Common myeloid progenitor, CD34-positive (primary cell): ENCODE measurements around the gene GLCE.
A peak's percentile ranks its signal among the peaks of the same experiment; 100 is the strongest.
"Not testable (repeated sequence)": the region's sequence is repeated elsewhere in the genome, so short reads cannot be mapped to it uniquely, and the experiment has no call there.

Experiments
- CTCF ChIA-PET: fragments of 350-600 bp; sonication (Branson Sonifier 250); formaldehyde crosslinking; loops from one replicate; lab custom pipeline; 2021; ENCODE audit warnings: antibody characterized with exemption; lab: Charles Lee
- POLR2A ChIA-PET: fragments of 350-600 bp; sonication (Branson Sonifier 250); formaldehyde crosslinking; loops from one replicate; lab custom pipeline; 2021; ENCODE audit warnings: antibody characterized with exemption; lab: Charles Lee
- DNase-seq, 3 donors: peaks; one replicate each; pipeline versions ENCODE4 v3.0.0 to v3.0.0-alpha.2; 2013
- H3K27ac ChIP-seq, 2 experiments: 1 replicate in 1 of 2; 2 replicates in 1 of 2; pipeline ENCODE4 v1.7.0; 2013; ENCODE audit warnings: inconsistent platforms in 2 of 2, low read length in 2 of 2, mild to moderate bottlenecking in 2 of 2, low read depth in 1 of 2, moderate library complexity in 1 of 2; ENCODE audit not compliant: severe bottlenecking in 2 of 2, insufficient read depth in 1 of 2, poor library complexity in 1 of 2
- H3K27me3 ChIP-seq, 5 experiments: replicated peaks in 2 of 5; 1 replicate in 3 of 5; 2 replicates in 2 of 5; pipeline versions ENCODE4 v1.6.1 to v1.7.0; 2013; ENCODE audit warnings: low read length in 4 of 5, mild to moderate bottlenecking in 2 of 5, moderate library complexity in 2 of 5, inconsistent platforms in 1 of 5; ENCODE audit not compliant: insufficient read depth in 5 of 5, control insufficient read depth in 4 of 5
- H3K36me3 ChIP-seq, 4 experiments: 1 replicate in 2 of 4; 2 replicates in 2 of 4; pipeline versions ENCODE4 v1.6.1 to v1.7.0; 2013; ENCODE audit warnings: low read length in 3 of 4, control low read depth in 1 of 4, mild to moderate bottlenecking in 1 of 4; ENCODE audit not compliant: control insufficient read depth in 4 of 4, insufficient read depth in 4 of 4
- H3K4me1 ChIP-seq, 4 experiments: 1 replicate in 3 of 4; 2 replicates in 1 of 4; pipeline versions ENCODE4 v1.6.1 to v1.7.1; 2013; ENCODE audit warnings: low read length in 3 of 4, mild to moderate bottlenecking in 3 of 4, control low read depth in 1 of 4, inconsistent platforms in 1 of 4, moderate library complexity in 1 of 4; ENCODE audit not compliant: control insufficient read depth in 4 of 4, insufficient read depth in 4 of 4; ENCODE audit errors: control extremely low read depth in 1 of 4
- H3K4me3 ChIP-seq, 7 experiments: 1 replicate in 4 of 7; 2 replicates in 3 of 7; pipeline versions ENCODE4 v1.5.1 to v1.7.0; 2013; ENCODE audit warnings: mild to moderate bottlenecking in 7 of 7, low read length in 6 of 7, moderate library complexity in 6 of 7, inconsistent platforms in 2 of 7, low read depth in 2 of 7, control low read depth in 1 of 7; ENCODE audit not compliant: insufficient read depth in 4 of 7, control insufficient read depth in 1 of 7; ENCODE audit errors: extremely low read depth in 1 of 7
- H3K9me3 ChIP-seq, 5 experiments: 1 replicate in 4 of 5; 2 replicates in 1 of 5; pipeline versions ENCODE4 v1.6.1 to v1.7.1; 2013; ENCODE audit warnings: low read length in 4 of 5, mild to moderate bottlenecking in 2 of 5, inconsistent platforms in 1 of 5, low read depth in 1 of 5, moderate library complexity in 1 of 5; ENCODE audit not compliant: control insufficient read depth in 4 of 5, insufficient read depth in 2 of 5; ENCODE audit errors: control extremely low read depth in 1 of 5
- WGBS: methylation state at CpG from one replicate; pipeline ENCODE4 v1.1.5; 2013; ENCODE audit not compliant: insufficient coverage; 5-methylcytosine and 5-hydroxymethylcytosine counted together

Gene GLCE

GRCh38 chr15:69299943-69300588 is 139.6 kb downstream of the GLCE start:
- Histone ChIP-seq H3K9me3 (no peaks in the 10 kb centered on the region), H3K27me3 (peaks cover 0 to 36% (median 23%) of the 10 kb centered on the region in 5 experiments), H3K4me3 (no peak overlapping the region), H3K36me3 (no peaks in the 10 kb centered on the region), H3K4me1 (peaks cover 0 to 12% (median 10%) of the 10 kb centered on the region in 4 experiments), H3K27ac (no peak overlapping the region)
- 83% methylated on average over 9 of the region's 9 CpGs for WGBS
- ChIA-PET CTCF (interaction anchor here (0.6 kb wide), 1 partner anchor 126 kb away, joined by 3 read pairs; no protein-coding TSS in a partner anchor), POLR2A (no interaction called here)
- peak in 2 of 3 donors; percentile 52 to 66 for DNase-seq

- H3K36me3 ChIP-seq, H3K9me3 ChIP-seq, H3K27ac ChIP-seq, H3K4me3 ChIP-seq, POLR2A ChIA-PET, DNase-seq: not testable (repeated sequence)
- WGBS, result 98% methylated on average over 4 of the region's 8 CpGs
- CTCF ChIA-PET, result interaction anchor here (0.9 kb wide), 1 partner anchor 18 kb away, joined by 3 read pairs; no protein-coding TSS in a partner anchor
- peaks cover 0 to 36% (median 20%) of the 10 kb centered on the region in 5 experiments for H3K27me3 ChIP-seq
- H3K4me1 ChIP-seq, result peaks cover 0 to 12% (median 10%) of the 10 kb centered on the region in 4 experiments
Measured at GRCh38 chr15:69301101-69301500, 140.7 kb downstream of the GLCE start.

DNA sequence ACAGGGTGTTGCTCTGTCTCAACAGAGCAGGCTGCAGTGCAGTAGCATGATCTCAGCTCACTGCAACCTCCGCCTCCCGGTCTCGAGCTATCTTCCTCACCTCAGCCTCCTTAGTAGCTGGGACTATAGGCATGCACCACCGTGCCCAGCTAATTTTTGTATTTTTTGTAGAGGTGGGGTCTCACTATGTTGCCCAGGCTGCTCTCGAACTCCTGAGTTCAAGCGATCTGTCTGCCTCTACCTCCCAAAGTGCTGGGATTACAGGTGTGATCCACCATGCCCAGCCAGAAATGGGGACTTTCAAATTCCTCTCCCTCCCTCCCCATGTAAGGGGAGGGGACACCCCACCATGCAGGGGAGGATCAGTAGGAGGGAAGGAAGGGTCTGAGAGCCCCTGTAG is 141.7 kb downstream of the GLCE start:
- DNase-seq, POLR2A ChIA-PET, H3K4me3 ChIP-seq, H3K27ac ChIP-seq, H3K9me3 ChIP-seq, H3K36me3 ChIP-seq: not testable (repeated sequence)
- WGBS, result 96% methylated on average over 3 of the region's 6 CpGs
- H3K27me3 ChIP-seq, result peaks cover 0 to 36% (median 18%) of the 10 kb centered on the region in 5 experiments
- H3K4me1 ChIP-seq, result peaks cover 0 to 12% (median 10%) of the 10 kb centered on the region in 4 experiments
- CTCF ChIA-PET, result interaction anchor here (0.9 to 1.0 kb wide), 2 partner anchors 17 to 45 kb away, joined by 3 read pairs; no protein-coding TSS in a partner anchor

- Histone ChIP-seq H3K27me3 (peaks cover 0 to 28% (median 11%) of the 10 kb centered on the region in 5 experiments), H3K27ac (no peak overlapping the region), H3K4me1 (peaks cover 0 to 12% (median 10%) of the 10 kb centered on the region in 4 experiments), H3K9me3 (no peaks in the 10 kb centered on the region), H3K4me3 (no peak overlapping the region), H3K36me3 (no peaks in the 10 kb centered on the region)
- WGBS, result 50% methylated on average over 2 of the region's 3 CpGs
- CTCF ChIA-PET, result interaction anchor here (1.0 to 2.0 kb wide), 4 partner anchors 11 to 87 kb away, joined by 3 to 5 read pairs (median 3); no protein-coding TSS in a partner anchor
- POLR2A ChIA-PET, result no interaction called here
- no peak for DNase-seq
Measured at GRCh38 chr15:69302929-69303328, 142.5 kb downstream of the GLCE start.

GRCh38 chr15:69303337-69304181 is 143.1 kb downstream of the GLCE start:
- no peak for DNase-seq
- ChIA-PET CTCF (interaction anchor here (0.5 to 2.0 kb wide), 10 partner anchors 11 to 105 kb away, joined by 3 to 5 read pairs (median 3); no protein-coding TSS in a partner anchor), POLR2A (no interaction called here)
- WGBS, result 77% methylated on average over 5 of the region's 6 CpGs
- no peak overlapping the region for H3K4me3 ChIP-seq
- peaks cover 0 to 10% (median 7%) of the 10 kb centered on the region in 4 experiments for H3K4me1 ChIP-seq
- H3K36me3 ChIP-seq, result no peaks in the 10 kb centered on the region
- H3K27me3 ChIP-seq, result peaks cover 0 to 21% (median 5%) of the 10 kb centered on the region in 5 experiments
- H3K9me3 ChIP-seq, result no peaks in the 10 kb centered on the region
- no peak overlapping the region for H3K27ac ChIP-seq

DNA sequence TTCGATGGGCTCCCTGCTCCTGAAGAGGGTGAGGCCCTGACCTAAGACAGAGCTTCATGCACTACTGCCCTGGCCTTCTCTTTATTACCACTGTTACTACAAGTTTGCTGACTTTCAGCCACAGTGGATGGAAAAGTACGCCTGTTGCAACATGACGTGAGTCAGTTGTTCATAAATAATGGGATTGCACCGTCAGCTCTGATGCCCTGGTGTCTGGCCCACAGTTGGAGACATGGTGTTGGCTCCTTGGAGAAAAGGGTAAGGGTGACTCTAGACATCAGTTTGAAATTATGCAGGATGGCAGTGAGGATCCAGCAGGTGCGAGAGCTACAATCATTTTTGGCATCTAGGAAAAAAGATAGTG is 143.7 kb downstream of the GLCE start:
- Histone ChIP-seq H3K4me1 (peaks cover 0 to 5% (median 3%) of the 10 kb centered on the region in 4 experiments), H3K4me3 (no peak overlapping the region), H3K9me3 (no peaks in the 10 kb centered on the region), H3K27ac (no peak overlapping the region), H3K27me3 (peaks cover 0 to 15% (median 5%) of the 10 kb centered on the region in 5 experiments), H3K36me3 (no peaks in the 10 kb centered on the region)
- DNase-seq, result no peak
- CTCF ChIA-PET, result interaction anchor here (0.8 to 2.0 kb wide), 8 partner anchors 12 to 91 kb away, joined by 3 to 5 read pairs (median 3); no protein-coding TSS in a partner anchor
- 53% methylated on average over 5 of the region's 5 CpGs for WGBS
- POLR2A ChIA-PET, result no interaction called here
